HEK293 (cell line): ENCODE data around the gene GTF3C1.

ENCODE experiments used
- YY1 ChIP-seq: fragments of 450-650 bp; formaldehyde crosslinking; IDR thresholded peaks from 2 replicates; pipeline ENCODE4 v1.5.1; 2018; ENCODE audit warnings: missing biosample characterization, missing genetic modification characterization
- TF ChIP-seq, protein P1 (sequence below): fragments of 450-650 bp; formaldehyde crosslinking; IDR thresholded peaks from 2 replicates; pipeline ENCODE4 v1.5.1; 2016; ENCODE audit warnings: missing biosample characterization, missing genetic modification characterization

DNA sequence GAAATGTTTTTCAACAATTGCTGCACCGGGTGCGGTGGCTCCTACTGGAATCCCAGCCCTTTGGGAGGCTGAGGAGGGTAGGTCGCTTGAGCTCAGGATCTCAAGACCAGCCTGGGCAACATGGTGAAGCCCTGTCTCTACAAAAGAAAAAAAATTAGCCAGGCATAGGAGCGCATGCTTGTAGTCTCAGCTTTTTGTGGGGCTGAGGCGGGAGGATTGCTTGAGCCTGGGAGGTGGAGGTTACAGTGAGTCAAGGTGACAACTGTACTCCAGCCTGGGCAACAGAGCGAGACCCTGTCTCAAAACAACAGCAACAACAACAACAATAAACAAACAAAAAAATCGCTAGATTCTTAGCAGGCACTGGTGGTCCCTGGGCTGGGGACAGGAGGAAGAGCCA is 119.2 kb downstream of the GTF3C1 start:
- TF ChIP-seq YY1 = no peak
- TF ChIP-seq, protein P1, sequence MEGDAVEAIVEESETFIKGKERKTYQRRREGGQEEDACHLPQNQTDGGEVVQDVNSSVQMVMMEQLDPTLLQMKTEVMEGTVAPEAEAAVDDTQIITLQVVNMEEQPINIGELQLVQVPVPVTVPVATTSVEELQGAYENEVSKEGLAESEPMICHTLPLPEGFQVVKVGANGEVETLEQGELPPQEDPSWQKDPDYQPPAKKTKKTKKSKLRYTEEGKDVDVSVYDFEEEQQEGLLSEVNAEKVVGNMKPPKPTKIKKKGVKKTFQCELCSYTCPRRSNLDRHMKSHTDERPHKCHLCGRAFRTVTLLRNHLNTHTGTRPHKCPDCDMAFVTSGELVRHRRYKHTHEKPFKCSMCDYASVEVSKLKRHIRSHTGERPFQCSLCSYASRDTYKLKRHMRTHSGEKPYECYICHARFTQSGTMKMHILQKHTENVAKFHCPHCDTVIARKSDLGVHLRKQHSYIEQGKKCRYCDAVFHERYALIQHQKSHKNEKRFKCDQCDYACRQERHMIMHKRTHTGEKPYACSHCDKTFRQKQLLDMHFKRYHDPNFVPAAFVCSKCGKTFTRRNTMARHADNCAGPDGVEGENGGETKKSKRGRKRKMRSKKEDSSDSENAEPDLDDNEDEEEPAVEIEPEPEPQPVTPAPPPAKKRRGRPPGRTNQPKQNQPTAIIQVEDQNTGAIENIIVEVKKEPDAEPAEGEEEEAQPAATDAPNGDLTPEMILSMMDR (tag by site-specific recombination) = no peak
